ENCODE data around the gene TCF23.
"Not testable (repeated sequence)": the region's sequence is repeated elsewhere in the genome, so short reads cannot be mapped to it uniquely, and the experiment has no call there.

TCF23 gene

DNA sequence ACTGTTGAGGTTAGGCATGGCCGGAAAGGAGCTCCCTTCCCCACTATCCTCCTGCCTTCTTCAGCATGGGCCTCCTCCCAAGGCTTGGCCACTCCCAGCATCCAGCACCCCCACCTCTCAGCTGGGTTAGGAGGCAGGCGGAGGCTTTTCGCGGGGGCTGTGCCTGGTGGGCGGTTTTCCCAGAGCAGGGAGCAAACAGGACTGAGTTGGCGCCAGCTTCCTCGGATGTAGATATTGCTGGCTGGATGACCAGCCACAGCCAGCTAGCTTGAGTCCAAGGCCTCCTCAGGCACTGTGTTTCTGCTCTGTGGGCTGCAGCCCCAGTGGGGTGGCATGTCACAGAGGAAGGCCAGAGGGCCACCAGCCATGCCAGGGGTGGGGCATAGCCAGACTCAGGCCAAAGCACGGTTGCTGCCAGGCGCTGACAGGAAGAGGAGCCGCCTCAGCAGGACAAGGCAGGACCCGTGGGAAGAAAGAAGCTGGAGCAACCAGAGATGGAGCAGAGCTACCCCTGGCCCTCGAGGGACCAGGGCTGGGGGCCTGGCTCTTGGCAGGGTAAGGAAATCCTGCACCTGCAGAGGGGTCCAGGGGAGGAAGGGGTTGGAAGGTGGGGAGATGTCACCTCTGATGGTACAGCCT is at the start of gene TCF23:
TCF23 (plus strand) TSS at position 204 of the 639 bp plus-strand sequence; CDS start at position 334, 130 bp downstream.
- DNase-seq, result no peak

- no peak for DNase-seq
These were observed 49.4 kb upstream of the TCF23 start for GRCh38 chr2:27099334-27099955.

DNA sequence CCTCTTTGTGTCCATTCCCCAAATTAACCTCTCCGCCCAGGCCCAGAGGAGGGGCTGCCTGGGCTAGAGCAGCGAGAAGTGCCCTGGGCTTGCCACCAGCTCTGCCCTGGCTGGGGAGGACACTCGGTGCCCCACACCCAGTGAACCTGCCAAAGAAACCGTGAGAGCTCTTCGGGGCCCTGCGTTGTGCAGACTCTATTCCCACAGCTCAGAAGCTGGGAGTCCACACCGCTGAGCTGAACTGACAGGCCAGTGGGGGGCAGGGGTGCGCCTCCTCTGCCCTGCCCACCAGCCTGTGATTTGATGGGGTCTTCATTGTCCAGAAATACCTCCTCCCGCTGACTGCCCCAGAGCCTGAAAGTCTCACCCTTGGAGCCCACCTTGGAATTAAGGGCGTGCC is 48.8 kb upstream of the TCF23 start:
- DNase-seq, result no peak

DNA sequence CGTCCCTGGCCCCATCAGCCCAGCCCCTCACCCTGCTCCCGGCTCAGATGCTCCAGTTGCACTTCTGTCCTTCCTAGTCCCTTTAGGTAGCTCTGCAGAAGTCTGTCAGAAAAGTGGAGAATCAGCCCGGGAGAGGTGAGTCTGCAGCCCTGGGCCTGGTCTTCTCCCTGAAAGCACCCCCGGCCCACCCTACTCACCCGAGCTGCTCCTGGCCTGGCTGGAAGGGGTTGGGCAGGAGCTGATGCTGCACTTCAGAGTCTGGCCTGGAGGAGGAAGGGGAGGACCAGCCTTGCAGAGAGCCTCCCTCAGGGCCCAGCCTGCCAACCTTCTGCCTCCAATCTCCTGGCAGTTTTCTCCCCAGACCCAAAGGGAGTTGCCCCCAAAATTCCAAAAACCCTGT is 46.5 kb upstream of the TCF23 start:
- DNase-seq, result no peak

DNA sequence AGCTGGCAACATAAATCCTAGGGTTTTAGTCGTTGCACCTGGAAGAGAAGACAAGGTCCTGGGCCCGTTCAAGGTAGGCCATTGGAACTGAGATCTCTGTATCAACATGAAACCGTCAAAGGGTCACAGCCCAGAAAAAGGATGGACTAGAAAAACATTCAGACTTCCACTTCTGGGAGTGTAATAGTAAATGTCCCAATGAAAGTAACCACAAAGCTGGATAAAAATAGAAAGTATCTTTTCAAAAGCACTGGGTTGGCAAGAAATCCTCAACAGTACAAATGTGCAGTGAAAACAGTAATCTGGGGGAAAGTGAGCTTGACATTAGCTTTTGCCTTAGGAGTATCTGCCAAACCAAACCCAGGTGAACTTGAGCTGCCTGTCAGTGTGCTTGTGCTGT is 42.8 kb upstream of the TCF23 start:
- no peak for DNase-seq

GRCh38 chr2:27108221-27108620 is 40.6 kb upstream of the TCF23 start:
- DNase-seq, result no peak

GRCh38 chr2:27109083-27109482 is 39.7 kb upstream of the TCF23 start:
- DNase-seq, result no peak

DNA sequence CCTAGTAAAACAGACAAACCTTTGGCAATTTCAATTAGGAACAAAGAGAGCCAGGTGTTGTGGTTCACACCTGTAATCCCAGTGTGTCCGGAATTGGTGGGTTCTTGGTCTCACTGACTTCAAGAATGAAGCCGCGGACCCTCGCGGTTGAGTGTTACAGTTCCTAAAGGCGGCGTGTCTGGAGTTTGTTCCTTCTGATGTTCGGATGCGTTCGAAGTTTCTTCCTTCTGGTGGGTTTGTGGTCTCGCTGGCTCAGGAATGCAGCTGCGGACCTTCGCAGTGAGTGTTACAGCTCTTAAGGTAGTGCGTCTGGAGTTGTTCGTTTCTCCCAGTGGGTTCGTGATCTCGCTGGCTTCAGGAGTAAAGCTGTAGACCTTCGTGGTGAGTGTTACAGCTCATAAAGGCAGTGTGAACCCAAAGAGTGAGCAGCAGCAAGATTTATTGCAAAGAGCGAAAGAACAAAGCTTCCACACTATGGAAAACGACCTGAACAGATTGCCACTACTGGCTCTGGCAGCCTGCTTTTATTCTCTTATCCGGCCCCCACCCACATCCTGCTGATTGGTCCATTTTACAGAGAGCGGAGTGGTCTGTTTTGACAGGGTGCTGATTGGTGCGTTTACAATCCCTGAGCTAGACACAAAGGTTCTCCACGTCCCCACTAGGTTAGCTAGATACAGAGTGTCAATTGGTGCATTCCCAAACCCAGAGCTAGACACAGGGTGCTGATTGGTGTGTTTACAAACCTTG is 38.0 kb upstream of the TCF23 start:
- not testable (repeated sequence) for DNase-seq

GRCh38 chr2:27111392-27112078 is 37.3 kb upstream of the TCF23 start:
- DNase-seq, result not testable (repeated sequence)

GRCh38 chr2:27115519-27115918 is 33.3 kb upstream of the TCF23 start:
- DNase-seq, result no peak

DNA sequence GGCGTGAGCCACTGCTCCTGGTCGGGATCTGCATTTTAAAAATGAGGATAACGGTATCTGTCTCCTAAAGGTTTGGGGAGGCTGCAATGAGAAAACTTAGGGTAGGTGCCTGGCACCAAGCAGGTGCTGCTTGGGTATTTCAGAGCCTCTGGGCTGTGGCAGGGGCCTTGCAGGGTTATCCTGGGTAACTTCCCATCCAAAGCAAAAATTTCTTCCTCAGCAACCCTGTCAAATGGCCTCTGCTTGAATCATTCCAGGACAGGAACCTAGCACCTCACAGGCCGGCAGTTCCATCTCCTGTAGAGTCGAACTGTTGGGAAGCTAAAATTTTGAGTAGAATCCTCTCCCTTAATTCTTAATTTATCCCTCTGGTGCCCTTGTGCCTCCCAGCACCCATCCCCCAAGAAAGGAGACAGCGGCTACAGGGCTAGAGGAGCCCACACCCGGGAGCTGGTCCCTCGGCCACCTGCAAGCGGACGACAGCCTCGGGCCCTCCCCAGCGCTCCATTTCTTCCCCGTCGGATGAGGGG is 30.7 kb upstream of the TCF23 start:
- DNase-seq, result peak in 2 of 56 donors; percentile 18 to 30

GRCh38 chr2:27118525-27119329 is 30.1 kb upstream of the TCF23 start, which contains the start of gene CGREF1:
Gene CGREF1 (minus strand): TSS chr2:27119128. CDS start chr2:27104366, 14,762 bp downstream.
- peak in 14 of 56 donors; percentile 11 to 70 (median 20) for DNase-seq

- DNase-seq, result not testable (repeated sequence)
These were observed 29.5 kb upstream of the TCF23 start for GRCh38 chr2:27119330-27119670.

- no peak for DNase-seq
These were observed 26.9 kb upstream of the TCF23 start for GRCh38 chr2:27121906-27122305.

GRCh38 chr2:27122791-27123190 is 26.0 kb upstream of the TCF23 start:
- no peak for DNase-seq

GRCh38 chr2:27123302-27124150 is 25.3 kb upstream of the TCF23 start, which contains the start of gene ABHD1:
Gene ABHD1 (plus strand): TSS chr2:27123815. CDS start chr2:27123949, 134 bp downstream.
- DNase-seq, result peak in 50 of 56 donors; percentile 22 to 83 (median 54)

DNA sequence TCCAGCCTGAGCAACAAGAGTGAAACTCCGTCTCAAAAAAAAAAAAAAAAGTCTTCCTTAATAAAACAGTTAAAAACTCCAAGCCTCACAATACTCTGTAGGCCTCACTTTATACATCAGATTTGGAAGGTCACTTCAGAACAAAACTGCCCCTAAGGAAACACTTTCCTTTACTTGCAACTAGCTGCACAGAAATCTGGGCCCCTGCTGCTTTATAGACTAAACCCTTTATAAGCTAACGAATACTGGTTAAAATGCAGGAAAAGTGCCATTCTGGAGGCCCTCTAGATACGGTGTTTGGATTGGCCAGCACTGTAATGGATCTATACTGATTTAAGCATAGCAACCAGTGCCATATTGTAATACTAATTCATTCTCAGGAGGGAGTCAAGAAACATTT is 23.7 kb upstream of the TCF23 start:
- DNase-seq, result no peak

GRCh38 chr2:27126252-27126710 is 22.5 kb upstream of the TCF23 start:
- no peak for DNase-seq

DNA sequence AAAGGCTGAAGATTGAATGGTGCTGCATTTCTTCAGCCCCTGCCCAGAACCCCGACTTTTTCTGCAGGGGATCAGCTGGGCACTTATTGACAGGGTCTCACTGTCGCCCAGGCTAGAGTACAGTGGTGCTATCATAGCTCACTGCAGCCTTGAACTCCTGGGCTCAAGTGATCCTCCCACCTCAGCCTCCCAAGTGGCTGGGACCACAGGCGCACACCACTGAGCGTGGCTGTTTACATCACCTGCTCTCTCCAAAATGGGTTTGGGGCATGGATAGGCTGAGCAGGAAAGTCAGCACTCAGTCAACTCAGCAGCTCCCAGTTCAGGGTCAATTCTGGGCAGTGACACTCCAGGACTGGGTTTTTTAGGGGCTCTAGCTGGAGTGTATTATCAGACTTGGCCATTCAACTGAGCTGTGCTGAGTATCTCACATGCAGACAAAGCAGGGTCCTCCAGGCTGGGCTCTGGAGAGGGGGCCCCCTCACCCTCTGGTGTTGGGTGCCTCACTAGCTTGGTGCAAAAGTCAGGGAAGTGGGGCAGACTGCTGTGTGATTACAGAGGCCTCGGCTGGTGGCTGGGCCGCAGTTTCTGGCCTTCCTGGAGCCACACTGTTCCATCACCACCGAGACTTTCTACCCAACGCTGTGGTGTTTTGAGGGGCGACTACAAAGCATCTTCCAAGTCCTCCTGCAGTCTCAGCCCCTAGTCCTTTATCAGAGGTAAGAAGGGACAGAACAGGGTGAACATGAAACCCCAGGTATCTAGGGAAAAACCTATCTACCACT is 20.7 kb upstream of the TCF23 start:
- DNase-seq, result no peak
